ENCODE results near the gene CHPF.

CHPF gene

GRCh38 chr2:219567791-219568361 is 24.3 kb upstream of the CHPF start:
- DNase-seq (ENCODE audit: low spot score) = no peak
- TF ChIP-seq CTCF (IDR thresholded peaks at IDR 0.05; ENCODE audit: extremely low read depth, insufficient read depth, missing control alignments) = no peak
- in situ Hi-C loops (cut with MboI; ENCODE audit: low pct_unique_long_range_greater_than_20kb, low sequenced_read_pairs, unreplicated experiment) = no loop called here

- DNase-seq (ENCODE audit: low spot score) = no peak
- no peak for TF ChIP-seq CTCF (IDR thresholded peaks at IDR 0.05; ENCODE audit: extremely low read depth, insufficient read depth, missing control alignments)
- in situ Hi-C loops (cut with MboI; ENCODE audit: low pct_unique_long_range_greater_than_20kb, low sequenced_read_pairs, unreplicated experiment) = no loop called here
Measured at GRCh38 chr2:219567131-219567530, 23.5 kb upstream of the CHPF start.

- no peak for TF ChIP-seq CTCF (IDR thresholded peaks at IDR 0.05; ENCODE audit: extremely low read depth, insufficient read depth, missing control alignments)
- in situ Hi-C loops (cut with MboI; ENCODE audit: low pct_unique_long_range_greater_than_20kb, low sequenced_read_pairs, unreplicated experiment) = no loop called here
- no peak for DNase-seq (ENCODE audit: low spot score)
Measured at GRCh38 chr2:219566640-219567039, 23.0 kb upstream of the CHPF start.

- in situ Hi-C loops (cut with MboI; ENCODE audit: low pct_unique_long_range_greater_than_20kb, low sequenced_read_pairs, unreplicated experiment) = no loop called here
- TF ChIP-seq CTCF (IDR thresholded peaks at IDR 0.05; ENCODE audit: extremely low read depth, insufficient read depth, missing control alignments) = no peak
- no peak for DNase-seq (ENCODE audit: low spot score)
Measured at GRCh38 chr2:219565130-219566080, 21.8 kb upstream of the CHPF start.

- in situ Hi-C loops (cut with MboI; ENCODE audit: low pct_unique_long_range_greater_than_20kb, low sequenced_read_pairs, unreplicated experiment) = no loop called here
- no peak for TF ChIP-seq CTCF (IDR thresholded peaks at IDR 0.05; ENCODE audit: extremely low read depth, insufficient read depth, missing control alignments)
- no peak for DNase-seq (ENCODE audit: low spot score)
Measured at GRCh38 chr2:219563271-219563928, 19.8 kb upstream of the CHPF start.

Measured in GM13977 (cell line).